Measurements from ENCODE around the gene EHMT1.

GRCh38 chr9:137688261-137688660 lies 69.5 kb downstream of the EHMT1 start:
- no peak for TF ChIP-seq POLR2A (IDR thresholded peaks at IDR 0.05)
- TF ChIP-seq CTCF (IDR thresholded peaks at IDR 0.05 in 4 of 5, conservative IDR thresholded peaks at IDR 0.05 in 1 of 5) = no peak
